Hepatocyte (in vitro differentiated cells): ENCODE results near the gene TTC17.

Experiments used
- CTCF ChIP-seq: fragments of 200-600 bp; sonication (generic); IDR thresholded peaks from 2 replicates; pipeline ENCODE4 v1.5.1; 2016; ENCODE audit warnings: antibody characterized with exemption, mild to moderate bottlenecking; ENCODE audit not compliant: poor library complexity
- EZH2 ChIP-seq: fragments of 200-600 bp; sonication (generic); IDR thresholded peaks from 2 replicates; pipeline ENCODE4 v1.6.1; 2016; ENCODE audit warnings: antibody characterized with exemption, mild to moderate bottlenecking, borderline replicate concordance
- EZH2phosphoT487 ChIP-seq: fragments of 200-600 bp; sonication (generic); IDR thresholded peaks from one replicate; pipeline ENCODE4 v1.6.1; 2018; ENCODE audit warnings: antibody characterized with exemption, mild to moderate bottlenecking, low read depth, moderate library complexity; ENCODE audit not compliant: unreplicated experiment, severe bottlenecking

DNA sequence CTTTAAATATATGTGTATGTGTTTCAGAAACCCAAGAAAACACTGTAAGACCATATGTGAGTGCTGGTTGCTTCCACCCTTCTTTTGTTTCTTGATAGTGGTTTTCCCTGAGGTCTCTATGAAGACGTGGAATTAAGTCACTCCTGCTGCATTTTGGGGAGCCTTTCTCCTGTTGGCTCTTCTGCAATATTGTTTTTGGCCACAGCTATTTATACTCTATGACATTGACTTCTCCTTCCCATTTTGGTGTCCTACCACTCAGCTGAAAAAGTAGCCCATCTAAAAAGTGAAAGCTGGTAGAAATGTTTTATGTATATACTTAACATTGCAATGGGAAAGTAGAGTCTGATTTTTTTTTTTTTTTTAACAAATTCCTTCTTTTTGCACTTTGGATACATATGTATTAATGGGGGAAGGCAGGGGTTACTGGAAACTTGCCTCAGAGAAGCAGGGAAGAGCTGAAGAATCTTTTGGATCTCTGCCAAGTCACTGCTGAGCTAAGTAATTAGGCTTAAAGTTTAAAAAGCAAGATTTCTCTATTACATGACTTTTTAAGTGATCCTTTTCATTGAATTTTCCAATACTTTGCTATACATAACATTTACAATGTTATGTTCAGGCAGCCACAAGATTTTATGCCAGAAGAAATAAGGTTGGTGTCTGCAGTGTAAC lies 1.8 kb downstream of the TTC17 start:
- no peak for TF ChIP-seq CTCF
- no peak for TF ChIP-seq EZH2phosphoT487
- no peak for TF ChIP-seq EZH2
